Ectodermal cell (in vitro differentiated cells): ENCODE results near the gene RUFY4.

Experiments
- H3K27ac ChIP-seq: 2 replicates; pipeline ENCODE4 v1.7.0; 2013; ENCODE audit warnings: mild to moderate bottlenecking, low read depth, low read length; ENCODE audit not compliant: insufficient read depth, poor library complexity, severe bottlenecking
- H3K27me3 ChIP-seq: 2 replicates; pipeline ENCODE4 v1.7.0; 2013; ENCODE audit warnings: mild to moderate bottlenecking, low read length; ENCODE audit not compliant: insufficient read depth, control insufficient read depth, poor library complexity, severe bottlenecking
- H3K36me3 ChIP-seq: one replicate; pipeline ENCODE4 v1.7.0; 2013; ENCODE audit warnings: low read length; ENCODE audit not compliant: control insufficient read depth, insufficient read depth
- H3K4me1 ChIP-seq: one replicate; pipeline ENCODE4 v1.7.0; 2013; ENCODE audit warnings: low read length; ENCODE audit not compliant: control insufficient read depth, insufficient read depth
- H3K4me3 ChIP-seq: 2 replicates; pipeline ENCODE4 v1.7.0; 2013; ENCODE audit warnings: low read depth, low read length, control low read depth; ENCODE audit not compliant: insufficient read depth
- H3K9me3 ChIP-seq: 2 replicates; pipeline ENCODE4 v1.7.0; 2013; ENCODE audit warnings: mild to moderate bottlenecking, low read length, moderate library complexity; ENCODE audit not compliant: control insufficient read depth
- WGBS, 2 experiments: methylation state at CpG; one replicate each; pipeline ENCODE4 v1.1.7; 2013; ENCODE audit warnings: missing lambda C conversion rate in 2 of 2; 5-methylcytosine and 5-hydroxymethylcytosine counted together

Gene RUFY4

GRCh38 chr2:218125626-218126080, 56.6 kb downstream of the RUFY4 start, which contains the start of gene CXCR2:
Gene CXCR2, plus strand, starts transcription at chr2:218126028. Its CDS starts 8,774 bp downstream, at chr2:218134802.
- no peaks in the 10 kb centered on the region for H3K27me3 ChIP-seq
- H3K4me3 ChIP-seq, result no peak within 1 kb of the TSS
- H3K9me3 ChIP-seq, result no peaks in the 10 kb centered on the region
- no peaks in the 10 kb centered on the region for H3K36me3 ChIP-seq
- no peak within 1 kb of the TSS for H3K27ac ChIP-seq
- WGBS, 2 experiments, result 86 to 87% methylated on average over 8 of the region's 8 CpGs
- H3K4me1 ChIP-seq, result no peaks in the 10 kb centered on the region

- Histone ChIP-seq H3K27me3 (no peaks in the 10 kb centered on the region), H3K4me3 (no peak overlapping the region), H3K36me3 (no peaks in the 10 kb centered on the region), H3K4me1 (no peaks in the 10 kb centered on the region), H3K27ac (no peak overlapping the region), H3K9me3 (no peaks in the 10 kb centered on the region)
- 85 to 92% methylated on average over 2 to 3 of the region's 3 CpGs for WGBS, 2 experiments
Observed at GRCh38 chr2:218127929-218128455, 58.9 kb downstream of the RUFY4 start.

GRCh38 chr2:218128781-218129457, 59.9 kb downstream of the RUFY4 start:
- WGBS, 2 experiments, result 92 to 93% methylated on average over 6 of the region's 6 CpGs
- H3K4me1 ChIP-seq, result no peaks in the 10 kb centered on the region
- H3K36me3 ChIP-seq, result no peaks in the 10 kb centered on the region
- H3K4me3 ChIP-seq, result no peak overlapping the region
- no peak overlapping the region for H3K27ac ChIP-seq
- H3K27me3 ChIP-seq, result no peaks in the 10 kb centered on the region
- no peaks in the 10 kb centered on the region for H3K9me3 ChIP-seq

- Histone ChIP-seq H3K4me1 (no peaks in the 10 kb centered on the region), H3K27ac (no peak overlapping the region), H3K4me3 (no peak overlapping the region), H3K27me3 (no peaks in the 10 kb centered on the region), H3K9me3 (no peaks in the 10 kb centered on the region), H3K36me3 (no peaks in the 10 kb centered on the region)
- 87 to 99% methylated on average over 6 of the region's 6 CpGs for WGBS, 2 experiments
Observed at GRCh38 chr2:218129458-218130135, 60.5 kb downstream of the RUFY4 start.

- Histone ChIP-seq H3K27ac (no peak overlapping the region), H3K9me3 (no peaks in the 10 kb centered on the region), H3K4me1 (no peaks in the 10 kb centered on the region), H3K27me3 (no peaks in the 10 kb centered on the region), H3K4me3 (no peak overlapping the region), H3K36me3 (no peaks in the 10 kb centered on the region)
- 92 to 100% methylated on average over 2 of the region's 2 CpGs for WGBS, 2 experiments
Observed at GRCh38 chr2:218130377-218130776, 61.3 kb downstream of the RUFY4 start.

GRCh38 chr2:218130822-218131221, 61.8 kb downstream of the RUFY4 start:
- H3K9me3 ChIP-seq, result no peaks in the 10 kb centered on the region
- no peak overlapping the region for H3K4me3 ChIP-seq
- H3K4me1 ChIP-seq, result no peaks in the 10 kb centered on the region
- no peaks in the 10 kb centered on the region for H3K27me3 ChIP-seq
- no peak overlapping the region for H3K27ac ChIP-seq
- no peaks in the 10 kb centered on the region for H3K36me3 ChIP-seq

- Histone ChIP-seq H3K36me3 (no peaks in the 10 kb centered on the region), H3K4me3 (no peak overlapping the region), H3K4me1 (peaks cover 4% of the 10 kb centered on the region), H3K27me3 (no peaks in the 10 kb centered on the region), H3K27ac (no peak overlapping the region), H3K9me3 (no peaks in the 10 kb centered on the region)
- WGBS, 2 experiments, result 70 to 73% methylated on average over 3 of the region's 3 CpGs
Observed at GRCh38 chr2:218137514-218137913, 68.5 kb downstream of the RUFY4 start.

- H3K27ac ChIP-seq, result no peak overlapping the region
- no peaks in the 10 kb centered on the region for H3K27me3 ChIP-seq
- H3K9me3 ChIP-seq, result no peaks in the 10 kb centered on the region
- 86 to 92% methylated on average over 4 of the region's 4 CpGs for WGBS, 2 experiments
- no peaks in the 10 kb centered on the region for H3K36me3 ChIP-seq
- H3K4me1 ChIP-seq, result peaks cover 4% of the 10 kb centered on the region
- H3K4me3 ChIP-seq, result no peak overlapping the region
Observed at GRCh38 chr2:218138047-218138446, 69.0 kb downstream of the RUFY4 start.
